ENCODE results near the gene ANKRD55.
"Not testable (repeated sequence)": the region's sequence is repeated elsewhere in the genome, so short reads cannot be mapped to it uniquely, and the experiment has no call there.

The ANKRD55 gene

GRCh38 chr5:56269216-56269927 lies 36.2 kb upstream of the ANKRD55 start:
- H3K27me3 ChIP-seq: no peaks in the 10 kb centered on the region
- H3K4me1 ChIP-seq: peaks cover 39% of the 10 kb centered on the region
- DNase-seq: peak; percentile 44
- H3K36me3 ChIP-seq: no peaks in the 10 kb centered on the region
- H3K9me3 ChIP-seq: no peaks in the 10 kb centered on the region
- peak; percentile 69 for TF ChIP-seq CTCF (IDR thresholded peaks at IDR 0.05; ENCODE audit: low read depth, low read length)
- H3K4me3 ChIP-seq (ENCODE audit: low read depth, low read length): no peak overlapping the region

GRCh38 chr5:56268707-56269106 lies 35.6 kb upstream of the ANKRD55 start:
- H3K4me1 ChIP-seq: peaks cover 35% of the 10 kb centered on the region

GRCh38 chr5:56267856-56268255 lies 34.7 kb upstream of the ANKRD55 start:
- H3K4me3 ChIP-seq (ENCODE audit: low read depth, low read length): no peak overlapping the region
- H3K36me3 ChIP-seq: no peaks in the 10 kb centered on the region
- no peaks in the 10 kb centered on the region for H3K27me3 ChIP-seq
- no peak for DNase-seq
- TF ChIP-seq CTCF (IDR thresholded peaks at IDR 0.05; ENCODE audit: low read depth, low read length): no peak
- H3K4me1 ChIP-seq: peaks cover 27% of the 10 kb centered on the region
- no peaks in the 10 kb centered on the region for H3K9me3 ChIP-seq

More at GRCh38 chr5:56268707-56269106, 35.6 kb upstream of the ANKRD55 start:
- H3K27me3 ChIP-seq; H3K9me3 ChIP-seq; H3K36me3 ChIP-seq; DNase-seq; H3K4me3 ChIP-seq (ENCODE audit: low read depth, low read length): not testable (repeated sequence)

GRCh38 chr5:56264417-56265025 lies 31.4 kb upstream of the ANKRD55 start:
- peak; percentile 56 for DNase-seq
- H3K36me3 ChIP-seq: no peaks in the 10 kb centered on the region
- peak; percentile 94 for TF ChIP-seq CTCF (IDR thresholded peaks at IDR 0.05; ENCODE audit: low read depth, low read length)
- H3K9me3 ChIP-seq: no peaks in the 10 kb centered on the region
- no peak overlapping the region for H3K4me3 ChIP-seq (ENCODE audit: low read depth, low read length)
- no peaks in the 10 kb centered on the region for H3K27me3 ChIP-seq
- no peaks in the 10 kb centered on the region; the same call in 1 of the 2 replicates for H3K4me1 ChIP-seq

GRCh38 chr5:56262279-56262678 lies 29.1 kb upstream of the ANKRD55 start:
- H3K27me3 ChIP-seq: no peaks in the 10 kb centered on the region

GRCh38 chr5:56259002-56259511 lies 25.9 kb upstream of the ANKRD55 start:
- H3K36me3 ChIP-seq: no peaks in the 10 kb centered on the region
- H3K4me1 ChIP-seq: no peaks in the 10 kb centered on the region
- DNase-seq: no peak
- H3K27me3 ChIP-seq: no peaks in the 10 kb centered on the region
- H3K9me3 ChIP-seq: no peaks in the 10 kb centered on the region
- no peak for TF ChIP-seq CTCF (IDR thresholded peaks at IDR 0.05; ENCODE audit: low read depth, low read length)
- no peak overlapping the region for H3K4me3 ChIP-seq (ENCODE audit: low read depth, low read length)

More at GRCh38 chr5:56262279-56262678, 29.1 kb upstream of the ANKRD55 start:
- Histone ChIP-seq H3K4me1 (no peaks in the 10 kb centered on the region), H3K4me3 (ENCODE audit: low read depth, low read length) (no peak overlapping the region), H3K9me3 (no peaks in the 10 kb centered on the region), H3K36me3 (no peaks in the 10 kb centered on the region)
- TF ChIP-seq CTCF (IDR thresholded peaks at IDR 0.05; ENCODE audit: low read depth, low read length): no peak
- DNase-seq: no peak

- not testable (repeated sequence) for DNase-seq; H3K36me3 ChIP-seq; H3K27me3 ChIP-seq; H3K4me3 ChIP-seq (ENCODE audit: low read depth, low read length); H3K4me1 ChIP-seq; H3K9me3 ChIP-seq
Observed at GRCh38 chr5:56257763-56258529, 24.8 kb upstream of the ANKRD55 start.

All from BE2C (cell line).